Measurements from ENCODE around the gene LTC4S.

- no peak for TF ChIP-seq CTCF (IDR thresholded peaks at IDR 0.05)
- no peak for TF ChIP-seq POLR2A (IDR thresholded peaks at IDR 0.05)
These were observed 5.8 kb downstream of the LTC4S start for GRCh38 chr5:179799644-179799973.

All from uterus (tissue), 2 donors.